ENCODE data around the gene DNAJC5.
"Not testable (repeated sequence)": the region's sequence is repeated elsewhere in the genome, so short reads cannot be mapped to it uniquely, and the experiment has no call there.

The DNAJC5 gene

GRCh38 chr20:63897978-63898561, 3.1 kb downstream of the DNAJC5 start:
- no peak for ATAC-seq (replicated peaks)
- peaks cover 23 to 28% of the 10 kb centered on the region in 2 donors for H3K36me3 Mint-ChIP-seq
- peaks cover 29 to 63% of the 10 kb centered on the region in 2 donors for H3K4me1 Mint-ChIP-seq
- no peaks in the 10 kb centered on the region for H3K9me3 Mint-ChIP-seq
- no peaks in the 10 kb centered on the region for H3K27me3 Mint-ChIP-seq
- no peak overlapping the region for H3K4me3 Mint-ChIP-seq
- DNase-seq = no peak
- H3K27ac Mint-ChIP-seq = peak overlapping the region; percentile 53

- Mint-ChIP-seq H3K36me3 (peaks cover 23 to 29% of the 10 kb centered on the region in 2 donors), H3K27ac (peak overlapping the region; percentile 43), H3K9me3 (no peaks in the 10 kb centered on the region), H3K4me3 (no peak overlapping the region), H3K4me1 (peaks cover 28 to 63% of the 10 kb centered on the region in 2 donors), H3K27me3 (no peaks in the 10 kb centered on the region)
- ATAC-seq (replicated peaks) (no peak), DNase-seq (no peak)
Observed at GRCh38 chr20:63898882-63899558, 4.1 kb downstream of the DNAJC5 start.

GRCh38 chr20:63900413-63900812, 5.5 kb downstream of the DNAJC5 start:
- no peaks in the 10 kb centered on the region for H3K27me3 Mint-ChIP-seq
- no peaks in the 10 kb centered on the region for H3K9me3 Mint-ChIP-seq
- no peak overlapping the region for H3K4me3 Mint-ChIP-seq
- DNase-seq (no peak), ATAC-seq (replicated peaks) (no peak)
- peaks cover 29 to 60% of the 10 kb centered on the region in 2 donors for H3K4me1 Mint-ChIP-seq
- H3K36me3 Mint-ChIP-seq = peaks cover 23 to 34% of the 10 kb centered on the region in 2 donors
- H3K27ac Mint-ChIP-seq = no peak overlapping the region

GRCh38 chr20:63903796-63904561, 9.1 kb downstream of the DNAJC5 start:
- Mint-ChIP-seq H3K9me3 (no peaks in the 10 kb centered on the region), H3K4me1 (peaks cover 19 to 43% of the 10 kb centered on the region in 2 donors), H3K27me3 (no peaks in the 10 kb centered on the region)

GRCh38 chr20:63908008-63908682, 13.2 kb downstream of the DNAJC5 start:
- H3K36me3 Mint-ChIP-seq = peaks cover 5 to 22% of the 10 kb centered on the region in 2 donors
- no peaks in the 10 kb centered on the region for H3K9me3 Mint-ChIP-seq
- no peaks in the 10 kb centered on the region for H3K27me3 Mint-ChIP-seq
- no peak for DNase-seq
- H3K4me1 Mint-ChIP-seq = peaks cover 24 to 48% of the 10 kb centered on the region in 2 donors
- H3K27ac Mint-ChIP-seq = peak overlapping the region; percentile 52
- peak; percentile 33 to 71 for ATAC-seq (replicated peaks)
- H3K4me3 Mint-ChIP-seq = no peak overlapping the region

More at GRCh38 chr20:63903796-63904561, 9.1 kb downstream of the DNAJC5 start:
- Mint-ChIP-seq H3K4me3 (no peak overlapping the region), H3K36me3 (peaks cover 15 to 24% of the 10 kb centered on the region in 2 donors), H3K27ac (no peak overlapping the region)
- no peak for DNase-seq
- no peak for ATAC-seq (replicated peaks)

GRCh38 chr20:63911176-63911575, 16.2 kb downstream of the DNAJC5 start:
- Mint-ChIP-seq H3K27ac (peak overlapping the region; percentile 32), H3K4me1 (peaks cover 26 to 55% of the 10 kb centered on the region in 2 donors)

GRCh38 chr20:63913768-63914167, 18.8 kb downstream of the DNAJC5 start:
- peaks cover 26 to 61% of the 10 kb centered on the region in 2 donors for H3K4me1 Mint-ChIP-seq
- H3K27me3 Mint-ChIP-seq = no peaks in the 10 kb centered on the region
- DNase-seq (no peak), ATAC-seq (replicated peaks) (no peak)
- no peak overlapping the region for H3K27ac Mint-ChIP-seq
- H3K36me3 Mint-ChIP-seq = peaks cover 34 to 41% of the 10 kb centered on the region in 2 donors
- no peak overlapping the region for H3K4me3 Mint-ChIP-seq
- peaks cover 3 to 4% of the 10 kb centered on the region in 2 donors for H3K9me3 Mint-ChIP-seq

More at GRCh38 chr20:63911176-63911575, 16.2 kb downstream of the DNAJC5 start:
- DNase-seq (no peak), ATAC-seq (replicated peaks) (peak in 1 of 2 donors; percentile 14)
- no peak overlapping the region for H3K4me3 Mint-ChIP-seq
- peaks cover 21 to 30% of the 10 kb centered on the region in 2 donors for H3K36me3 Mint-ChIP-seq
- H3K9me3 Mint-ChIP-seq = peaks cover 2 to 3% of the 10 kb centered on the region in 2 donors
- H3K27me3 Mint-ChIP-seq = no peaks in the 10 kb centered on the region

GRCh38 chr20:63915471-63915870, 20.5 kb downstream of the DNAJC5 start:
- Mint-ChIP-seq H3K27ac (no peak overlapping the region), H3K27me3 (no peaks in the 10 kb centered on the region), H3K4me3 (no peak overlapping the region), H3K36me3 (peaks cover 32 to 36% of the 10 kb centered on the region in 2 donors), H3K9me3 (peaks cover 3 to 4% of the 10 kb centered on the region in 2 donors), H3K4me1 (peaks cover 22 to 56% of the 10 kb centered on the region in 2 donors)
- DNase-seq (no peak), ATAC-seq (replicated peaks) (no peak)

- Mint-ChIP-seq H3K27ac (peak overlapping the region; percentile 89), H3K4me1 (peaks cover 17 to 47% of the 10 kb centered on the region in 2 donors), H3K36me3 (peaks cover 32 to 36% of the 10 kb centered on the region in 2 donors)
- not testable (repeated sequence) for H3K4me3 Mint-ChIP-seq; H3K9me3 Mint-ChIP-seq; DNase-seq; H3K27me3 Mint-ChIP-seq; ATAC-seq (replicated peaks)
Observed at GRCh38 chr20:63916371-63916939, 21.5 kb downstream of the DNAJC5 start.

- H3K27ac Mint-ChIP-seq = peak overlapping the region; percentile 76
- peaks cover 17 to 38% of the 10 kb centered on the region in 2 donors for H3K4me1 Mint-ChIP-seq
- peak; percentile 43 for DNase-seq
- peaks cover 3 to 4% of the 10 kb centered on the region in 2 donors for H3K9me3 Mint-ChIP-seq
- H3K36me3 Mint-ChIP-seq = peaks cover 32 to 36% of the 10 kb centered on the region in 2 donors
- H3K27me3 Mint-ChIP-seq = no peaks in the 10 kb centered on the region
- peak overlapping the region; percentile 36 to 51 for H3K4me3 Mint-ChIP-seq
- peak; percentile 90 to 97 for ATAC-seq (replicated peaks)
Observed at GRCh38 chr20:63917811-63918210, 22.9 kb downstream of the DNAJC5 start.

GRCh38 chr20:63919130-63919529, 24.2 kb downstream of the DNAJC5 start:
- Mint-ChIP-seq H3K9me3 (peaks cover 3 to 4% of the 10 kb centered on the region in 2 donors), H3K36me3 (peaks cover 32 to 34% of the 10 kb centered on the region in 2 donors), H3K4me1 (peaks cover 14 to 32% of the 10 kb centered on the region in 2 donors), H3K4me3 (no peak overlapping the region), H3K27me3 (no peaks in the 10 kb centered on the region), H3K27ac (peak overlapping the region; percentile 3)
- DNase-seq (no peak), ATAC-seq (replicated peaks) (no peak)

GRCh38 chr20:63920226-63920625, 25.3 kb downstream of the DNAJC5 start:
- no peak for DNase-seq
- no peak for ATAC-seq (replicated peaks)
- Mint-ChIP-seq H3K9me3 (peaks cover 3 to 4% of the 10 kb centered on the region in 2 donors), H3K4me3 (no peak overlapping the region), H3K27ac (no peak overlapping the region), H3K36me3 (peaks cover 25 to 27% of the 10 kb centered on the region in 2 donors), H3K27me3 (no peaks in the 10 kb centered on the region), H3K4me1 (peaks cover 11 to 34% of the 10 kb centered on the region in 2 donors)

GRCh38 chr20:63923651-63924050, 28.7 kb downstream of the DNAJC5 start:
- Mint-ChIP-seq H3K4me3 (no peak overlapping the region), H3K4me1 (peaks cover 9 to 24% of the 10 kb centered on the region in 2 donors), H3K27me3 (no peaks in the 10 kb centered on the region), H3K9me3 (no peaks in the 10 kb centered on the region), H3K27ac (no peak overlapping the region), H3K36me3 (peaks cover 19 to 20% of the 10 kb centered on the region in 2 donors)
- DNase-seq = no peak
- no peak for ATAC-seq (replicated peaks)
